C4-2B (cell line): ENCODE data around the gene RHOU.
"Not testable (repeated sequence)": the region's sequence is repeated elsewhere in the genome, so short reads cannot be mapped to it uniquely, and the experiment has no call there.

Experiments used
- H3K27ac ChIP-seq: fragments of 450-650 bp; 2 replicates; pipeline ENCODE4 v1.5.1; 2017
- ZFX ChIP-seq: fragments of 450-650 bp; IDR thresholded peaks from 2 replicates; pipeline ENCODE4 v1.6.1; 2017
- TF ChIP-seq, protein P1 (sequence below): fragments of 450-650 bp; conservative IDR thresholded peaks from 2 replicates; pipeline ENCODE4 v1.5.1; 2017; ENCODE audit warnings: mild to moderate bottlenecking

RHOU gene

DNA sequence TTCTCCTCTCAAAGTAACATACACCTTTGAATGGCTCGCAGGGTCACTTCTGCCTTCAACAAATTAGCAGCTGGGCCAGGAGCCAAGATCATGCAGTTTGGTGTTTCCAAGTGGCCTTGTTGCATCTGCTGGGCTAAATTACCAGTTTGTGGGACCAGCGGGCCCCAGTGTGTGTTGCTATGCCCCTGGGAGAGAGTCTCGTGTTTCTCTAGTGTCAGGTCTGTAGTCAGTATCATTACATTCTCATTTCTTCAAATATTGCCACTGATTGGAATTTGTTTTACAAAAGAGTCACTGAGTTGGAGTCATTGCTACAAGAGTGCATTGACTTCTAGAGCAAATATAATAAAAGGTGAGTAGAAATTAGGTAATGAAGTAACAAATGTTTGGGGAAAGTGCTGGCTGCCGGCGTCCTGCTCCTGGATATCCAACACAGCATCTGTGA lies 35.5 kb downstream of the RHOU start:
- TF ChIP-seq ZFX: no peak
- TF ChIP-seq, protein P1, sequence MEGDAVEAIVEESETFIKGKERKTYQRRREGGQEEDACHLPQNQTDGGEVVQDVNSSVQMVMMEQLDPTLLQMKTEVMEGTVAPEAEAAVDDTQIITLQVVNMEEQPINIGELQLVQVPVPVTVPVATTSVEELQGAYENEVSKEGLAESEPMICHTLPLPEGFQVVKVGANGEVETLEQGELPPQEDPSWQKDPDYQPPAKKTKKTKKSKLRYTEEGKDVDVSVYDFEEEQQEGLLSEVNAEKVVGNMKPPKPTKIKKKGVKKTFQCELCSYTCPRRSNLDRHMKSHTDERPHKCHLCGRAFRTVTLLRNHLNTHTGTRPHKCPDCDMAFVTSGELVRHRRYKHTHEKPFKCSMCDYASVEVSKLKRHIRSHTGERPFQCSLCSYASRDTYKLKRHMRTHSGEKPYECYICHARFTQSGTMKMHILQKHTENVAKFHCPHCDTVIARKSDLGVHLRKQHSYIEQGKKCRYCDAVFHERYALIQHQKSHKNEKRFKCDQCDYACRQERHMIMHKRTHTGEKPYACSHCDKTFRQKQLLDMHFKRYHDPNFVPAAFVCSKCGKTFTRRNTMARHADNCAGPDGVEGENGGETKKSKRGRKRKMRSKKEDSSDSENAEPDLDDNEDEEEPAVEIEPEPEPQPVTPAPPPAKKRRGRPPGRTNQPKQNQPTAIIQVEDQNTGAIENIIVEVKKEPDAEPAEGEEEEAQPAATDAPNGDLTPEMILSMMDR: no peak
- H3K27ac ChIP-seq: no peak overlapping the region

DNA sequence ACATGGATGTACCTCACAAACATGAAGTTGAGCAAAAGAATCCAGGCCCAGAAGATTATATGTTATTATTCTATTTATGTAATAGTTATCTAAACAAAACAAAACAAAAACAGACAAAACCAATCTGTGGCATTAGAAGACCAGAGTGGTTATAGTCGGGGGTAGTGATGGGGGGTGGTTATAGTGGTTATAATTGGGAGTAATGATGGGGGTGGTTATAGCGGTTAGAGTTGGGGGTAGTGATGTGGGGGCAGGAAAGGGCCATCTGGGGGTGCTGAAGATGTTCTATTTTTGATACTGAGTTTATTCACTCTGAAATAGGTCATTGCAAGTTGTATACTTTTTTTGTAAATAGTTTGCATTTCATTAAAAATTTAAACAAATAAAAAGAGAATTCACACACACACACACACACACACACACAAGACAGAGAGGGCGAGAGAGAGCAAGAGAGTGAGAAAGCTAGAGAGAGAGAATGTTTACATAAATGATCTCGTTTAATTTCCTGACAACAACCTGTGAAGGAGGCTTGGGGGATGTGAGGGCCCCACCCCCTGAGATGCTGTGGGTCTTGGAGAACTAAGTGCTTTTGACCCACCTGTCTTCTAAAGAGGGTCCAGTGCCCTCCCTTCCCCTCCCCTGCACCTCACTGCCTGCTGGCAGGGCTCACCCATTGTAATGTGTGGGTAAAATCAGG lies 37.4 kb downstream of the RHOU start:
- H3K27ac ChIP-seq: no peak overlapping the region
- TF ChIP-seq ZFX: no peak
- TF ChIP-seq, protein P1: no peak

DNA sequence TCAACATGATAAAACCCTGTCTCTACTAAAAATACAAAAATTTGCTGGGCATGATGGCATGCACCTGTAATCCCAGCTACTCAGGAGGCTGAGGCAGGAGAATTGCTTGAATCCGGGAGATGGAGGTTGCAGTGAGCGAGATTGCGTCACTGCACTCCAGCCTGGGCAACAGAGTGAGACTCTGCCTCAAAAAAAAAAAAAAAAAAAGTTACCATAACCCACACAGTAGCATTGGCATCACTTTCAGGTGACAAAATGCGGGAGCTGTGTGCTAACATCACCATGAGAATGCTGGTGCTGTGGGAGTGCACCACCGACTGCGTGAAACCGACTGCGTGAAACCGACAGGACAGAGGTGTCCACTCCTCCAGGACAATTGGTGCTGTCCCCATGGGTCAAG lies 40.7 kb downstream of the RHOU start:
- H3K27ac ChIP-seq: not testable (repeated sequence)

DNA sequence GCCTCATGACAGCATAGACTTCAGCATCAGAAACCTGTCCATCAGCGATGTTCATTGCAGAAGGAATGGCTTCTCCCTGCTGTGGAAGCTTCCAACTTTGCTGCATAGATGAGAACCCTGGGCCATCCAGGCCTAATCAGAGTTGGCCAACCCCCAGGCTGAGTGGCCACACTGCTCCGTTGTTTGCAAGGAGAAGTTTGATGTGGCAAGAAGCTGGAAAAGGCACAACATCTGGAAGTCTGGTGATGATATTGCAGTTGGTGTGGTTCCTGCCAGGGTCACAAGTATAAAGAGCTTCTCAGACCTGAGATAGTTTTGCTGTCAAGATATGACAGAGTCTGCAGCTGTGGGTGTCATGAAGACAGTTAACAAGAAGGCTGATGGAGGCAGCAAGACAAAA lies 41.2 kb downstream of the RHOU start:
- H3K27ac ChIP-seq: no peak overlapping the region
- TF ChIP-seq, protein P1: no peak
- TF ChIP-seq ZFX: no peak

DNA sequence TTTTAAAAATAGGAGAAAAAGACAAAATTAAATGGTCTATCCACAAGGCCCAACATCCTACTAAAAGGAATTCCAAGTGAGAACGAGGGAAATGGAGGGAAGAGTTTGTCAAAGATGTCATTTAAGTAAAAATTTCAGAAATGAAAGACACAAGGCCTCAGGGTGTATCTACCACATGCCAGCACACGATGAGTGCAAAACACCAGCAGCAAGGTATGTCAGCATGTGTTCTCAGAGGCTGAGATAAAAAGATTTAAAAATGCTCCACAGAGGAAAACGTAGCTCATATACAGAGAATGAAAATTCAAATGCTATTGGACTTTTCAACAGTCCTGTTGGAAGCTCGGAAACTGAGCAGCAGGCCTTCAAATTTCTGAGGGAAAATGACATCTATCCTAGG lies 42.0 kb downstream of the RHOU start:
- TF ChIP-seq ZFX: no peak
- TF ChIP-seq, protein P1: no peak
- no peak overlapping the region for H3K27ac ChIP-seq

DNA sequence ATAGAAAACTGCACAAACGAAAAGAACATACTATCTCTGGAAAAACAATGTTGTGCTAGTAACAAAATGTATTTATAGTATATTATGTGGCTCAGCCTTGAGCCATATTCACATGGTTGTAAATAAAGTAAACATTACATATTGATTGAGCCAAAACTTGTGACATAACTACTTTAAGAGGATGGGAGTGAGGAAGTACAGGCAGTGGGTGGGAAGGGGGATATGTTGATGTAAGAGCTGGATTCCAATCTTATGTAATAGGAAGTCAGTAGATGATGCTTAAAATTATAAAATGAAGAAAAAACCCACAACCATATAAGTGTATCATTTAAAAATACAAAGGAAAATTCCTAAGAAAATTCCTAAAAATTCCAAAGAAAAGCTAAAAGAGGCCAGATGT lies 42.7 kb downstream of the RHOU start:
- H3K27ac ChIP-seq: no peak overlapping the region
- TF ChIP-seq, protein P1: no peak
- no peak for TF ChIP-seq ZFX

DNA sequence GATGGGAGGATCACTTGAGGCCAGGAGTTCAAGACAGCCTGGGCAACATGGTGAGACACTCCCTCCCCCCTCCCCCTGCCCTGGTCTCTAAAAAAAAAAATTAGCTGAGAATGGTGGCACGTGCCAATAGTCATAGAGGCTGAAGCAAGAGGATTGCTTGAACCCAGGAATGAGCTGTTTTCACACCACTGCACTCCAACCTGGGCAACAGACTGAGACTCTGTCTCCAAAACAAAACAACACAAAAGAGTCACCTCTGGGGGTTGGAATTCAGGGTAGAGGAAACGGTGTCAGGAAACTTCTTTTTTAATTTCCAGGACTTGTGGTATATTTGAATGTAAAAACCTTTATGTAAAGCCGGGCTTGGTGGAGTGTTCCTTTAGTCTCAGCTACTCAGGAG lies 43.2 kb downstream of the RHOU start:
- no peak overlapping the region for H3K27ac ChIP-seq
- TF ChIP-seq, protein P1: no peak
- no peak for TF ChIP-seq ZFX

DNA sequence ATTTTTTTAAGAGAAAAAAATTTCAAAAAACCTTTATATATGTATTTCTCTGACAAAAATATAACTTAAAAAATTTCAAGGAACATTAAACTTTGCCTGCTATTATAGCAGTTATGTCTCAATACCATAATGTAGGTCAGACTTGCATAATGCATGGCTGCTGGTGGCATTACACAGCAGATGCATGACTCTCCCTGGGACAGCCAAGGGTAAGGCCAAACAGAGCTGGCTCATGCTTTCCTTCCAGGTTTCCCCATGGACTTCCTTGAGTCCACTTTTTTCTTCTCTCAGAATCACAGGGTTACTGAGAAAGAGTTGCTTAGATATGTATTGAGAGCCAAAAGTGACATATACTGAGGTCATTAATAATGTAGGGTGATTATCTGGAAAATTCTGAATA lies 43.7 kb downstream of the RHOU start:
- no peak overlapping the region for H3K27ac ChIP-seq

More for the DNA sequence above, 43.7 kb downstream of the RHOU start:
- TF ChIP-seq ZFX: no peak
- TF ChIP-seq, protein P1: no peak
